SH-SY5Y (cell line): ENCODE measurements around the gene OR2M5.

ENCODE experiments used
- GATA2 ChIP-seq: IDR thresholded peaks from 2 replicates; pipeline ENCODE4 v1.6.1; 2011; ENCODE audit warnings: mild to moderate bottlenecking, low read depth, low read length
- GATA3 ChIP-seq: IDR thresholded peaks from 2 replicates; pipeline ENCODE4 v1.6.1; 2011; ENCODE audit warnings: low read depth, mild to moderate bottlenecking, low read length, moderate library complexity

DNA sequence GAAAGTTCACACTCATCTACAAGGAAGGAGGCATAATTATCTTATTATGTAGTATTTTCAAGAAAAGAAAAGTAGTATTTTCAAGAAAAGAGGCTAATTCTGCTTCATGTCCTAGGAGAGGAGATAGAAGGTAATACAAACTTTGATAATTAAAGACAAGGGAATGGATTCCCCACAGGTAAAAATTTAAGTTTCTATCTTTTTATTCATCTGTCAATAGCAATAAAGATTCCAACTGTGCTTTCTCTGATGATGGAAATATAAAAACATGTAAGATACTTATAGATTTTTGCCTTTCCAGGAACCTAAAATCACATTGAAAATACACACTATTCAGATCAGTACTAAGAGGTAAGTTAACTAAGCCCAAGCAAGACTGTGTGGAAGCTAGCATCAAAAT is 29.6 kb downstream of the OR2M5 start, which contains the start of gene OR2M2:
- TF ChIP-seq GATA3 (no peak), GATA2 (no peak)
